Measurements from ENCODE around the gene PGD. TPM values are rescaled to one million over a fixed set of nuclear protein-coding genes. Genes with fewer than 3 reads are reported as not detected.
"Not testable (repeated sequence)": the region's sequence is repeated elsewhere in the genome, so short reads cannot be mapped to it uniquely, and the experiment has no call there.

The PGD gene
- total and polyA plus RNA-seq, 2 of the 13 experiments (the other 11 are each of a cell fraction or from before 2014, with no cell fraction given), result 64.8 to 210 TPM

DNA sequence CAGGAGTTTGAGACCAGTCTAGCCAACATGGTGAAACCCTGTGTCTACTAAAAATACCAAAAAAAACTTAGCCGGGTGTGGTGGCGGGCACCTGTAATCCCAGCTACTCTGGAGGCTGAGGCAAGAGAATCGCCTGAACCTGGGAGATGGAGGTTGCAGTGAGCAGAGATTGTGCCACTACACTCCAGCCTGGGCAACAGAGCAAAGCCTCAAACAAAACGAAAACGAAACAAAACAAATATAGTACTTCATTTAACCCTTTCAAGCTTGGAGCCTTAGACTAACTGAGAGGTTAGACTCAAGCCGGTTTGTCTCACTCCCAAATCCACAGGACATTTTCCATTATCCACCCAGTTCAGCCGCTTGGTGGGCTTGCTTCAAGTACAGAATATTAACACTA, 58.6 kb downstream of the PGD start:
- H3K4me3 ChIP-seq (replicated peaks in 1 of 3; ENCODE audit: insufficient read depth in 1 of 3, low read depth in 2 of 3, low read length in 3 of 3); H3K79me2 ChIP-seq (ENCODE audit: insufficient read depth, low read length); FAIRE-seq; H2AFZ ChIP-seq (ENCODE audit: low read length); DNase-seq (ENCODE audit: low spot score); H4K20me1 ChIP-seq (ENCODE audit: insufficient read depth, low read length); ATAC-seq; H3K4me2 ChIP-seq (ENCODE audit: low read depth, low read length); BruUV-seq (replicated peaks); H3K36me3 ChIP-seq (replicated peaks in 1 of 2; ENCODE audit: control insufficient read depth in 1 of 2, insufficient read depth in 2 of 2, low read length in 2 of 2); H3K27me3 ChIP-seq (ENCODE audit: control insufficient read depth in 1 of 2, insufficient read depth in 2 of 2, low read length in 2 of 2); intact Hi-C loops (cut with micrococcal nuclease; ENCODE audit: unreplicated experiment); H3K27ac ChIP-seq (ENCODE audit: extremely low read length, insufficient read depth, low read length); in situ Hi-C loops (cut with HindIII; ENCODE audit: extremely low pct_ligation_motif_present, low pct_unique_long_range_greater_than_20kb); H3K9ac ChIP-seq (ENCODE audit: insufficient read depth, low read depth, low read length); H3K9me3 ChIP-seq (ENCODE audit: low read length); CTCF ChIA-PET (ENCODE audit: low intra/inter-chr PET ratio, low total read pairs); H3K4me1 ChIP-seq (ENCODE audit: insufficient read depth, low read length): not testable (repeated sequence)
- peak; percentile 59; the same call in 1 of the 2 replicates for TF ChIP-seq ZNF652 (CRISPR knock-in tag; IDR thresholded peaks at IDR 0.05; ENCODE audit: borderline replicate concordance, low read depth)
- 72% methylated on average over 7 of the region's 7 CpGs for WGBS (ENCODE audit: low lambda C conversion rate)
- POLR2A ChIA-PET, result interaction anchor here (0.7 kb wide), 1 partner anchor 15 kb away, joined by 3 read pairs; the partner anchor contains the start of gene DFFA

DNA sequence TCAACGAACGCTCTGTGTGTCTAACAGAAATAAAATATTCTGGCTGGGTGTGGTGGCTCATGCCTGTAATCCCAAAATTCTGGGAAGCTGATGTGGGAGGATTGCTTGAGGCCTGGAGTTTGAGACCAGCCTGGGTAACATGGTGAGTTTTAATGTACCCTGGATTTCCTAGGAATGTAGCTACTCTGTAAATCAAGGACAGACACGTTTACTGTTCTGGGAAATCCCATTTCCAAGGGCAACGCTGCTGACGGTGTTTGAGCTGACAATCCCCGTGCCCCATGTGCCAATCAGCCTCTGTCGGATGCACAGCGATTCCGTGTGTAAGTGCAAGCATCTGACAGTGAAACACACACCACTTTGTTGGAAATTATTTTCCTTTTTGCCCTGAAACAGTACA, 59.0 kb downstream of the PGD start:
- CTCF ChIA-PET (ENCODE audit: low intra/inter-chr PET ratio, low total read pairs), result no interaction called here
- H3K27ac ChIP-seq (ENCODE audit: extremely low read length, insufficient read depth, low read length), result no peak overlapping the region
- TF ChIP-seq ZNF772 (CRISPR knock-in tag; IDR thresholded peaks at IDR 0.05), result no peak
- no peak for TF ChIP-seq POLR2A (IDR thresholded peaks at IDR 0.05; ENCODE audit: insufficient read depth in 1 of 2, low read depth in 2 of 2, low read length in 2 of 2)
- no peak for TF ChIP-seq RXRB (CRISPR knock-in tag; IDR thresholded peaks at IDR 0.05; ENCODE audit: borderline replicate concordance)
- TF ChIP-seq NCOA1 (CRISPR knock-in tag; IDR thresholded peaks at IDR 0.05), result no peak
- TF ChIP-seq ZKSCAN8 (CRISPR knock-in tag; IDR thresholded peaks at IDR 0.05; ENCODE audit: borderline replicate concordance), result no peak
- TF ChIP-seq ZMAT3 (CRISPR knock-in tag; conservative IDR thresholded peaks at IDR 0.05), result no peak
- TF ChIP-seq ZNF501 (CRISPR knock-in tag; IDR thresholded peaks at IDR 0.05), result no peak
- TF ChIP-seq, protein P1, sequence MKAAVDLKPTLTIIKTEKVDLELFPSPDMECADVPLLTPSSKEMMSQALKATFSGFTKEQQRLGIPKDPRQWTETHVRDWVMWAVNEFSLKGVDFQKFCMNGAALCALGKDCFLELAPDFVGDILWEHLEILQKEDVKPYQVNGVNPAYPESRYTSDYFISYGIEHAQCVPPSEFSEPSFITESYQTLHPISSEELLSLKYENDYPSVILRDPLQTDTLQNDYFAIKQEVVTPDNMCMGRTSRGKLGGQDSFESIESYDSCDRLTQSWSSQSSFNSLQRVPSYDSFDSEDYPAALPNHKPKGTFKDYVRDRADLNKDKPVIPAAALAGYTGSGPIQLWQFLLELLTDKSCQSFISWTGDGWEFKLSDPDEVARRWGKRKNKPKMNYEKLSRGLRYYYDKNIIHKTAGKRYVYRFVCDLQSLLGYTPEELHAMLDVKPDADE (CRISPR knock-in tag; IDR thresholded peaks at IDR 0.05), result no peak
- TF ChIP-seq, protein P2, sequence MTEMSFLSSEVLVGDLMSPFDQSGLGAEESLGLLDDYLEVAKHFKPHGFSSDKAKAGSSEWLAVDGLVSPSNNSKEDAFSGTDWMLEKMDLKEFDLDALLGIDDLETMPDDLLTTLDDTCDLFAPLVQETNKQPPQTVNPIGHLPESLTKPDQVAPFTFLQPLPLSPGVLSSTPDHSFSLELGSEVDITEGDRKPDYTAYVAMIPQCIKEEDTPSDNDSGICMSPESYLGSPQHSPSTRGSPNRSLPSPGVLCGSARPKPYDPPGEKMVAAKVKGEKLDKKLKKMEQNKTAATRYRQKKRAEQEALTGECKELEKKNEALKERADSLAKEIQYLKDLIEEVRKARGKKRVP (CRISPR knock-in tag; IDR thresholded peaks at IDR 0.05), result no peak
- TF ChIP-seq PRPF4 (IDR thresholded peaks at IDR 0.05; ENCODE audit: low read depth, low read length, poor library complexity, severe bottlenecking), result no peak
- TF ChIP-seq, protein P3, sequence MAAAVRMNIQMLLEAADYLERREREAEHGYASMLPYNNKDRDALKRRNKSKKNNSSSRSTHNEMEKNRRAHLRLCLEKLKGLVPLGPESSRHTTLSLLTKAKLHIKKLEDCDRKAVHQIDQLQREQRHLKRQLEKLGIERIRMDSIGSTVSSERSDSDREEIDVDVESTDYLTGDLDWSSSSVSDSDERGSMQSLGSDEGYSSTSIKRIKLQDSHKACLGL (CRISPR knock-in tag; IDR thresholded peaks at IDR 0.05), result no peak
- no peak for TF ChIP-seq POLR2AphosphoS2 (IDR thresholded peaks at IDR 0.05; ENCODE audit: low read depth, low read length)
- TF ChIP-seq, protein P4, sequence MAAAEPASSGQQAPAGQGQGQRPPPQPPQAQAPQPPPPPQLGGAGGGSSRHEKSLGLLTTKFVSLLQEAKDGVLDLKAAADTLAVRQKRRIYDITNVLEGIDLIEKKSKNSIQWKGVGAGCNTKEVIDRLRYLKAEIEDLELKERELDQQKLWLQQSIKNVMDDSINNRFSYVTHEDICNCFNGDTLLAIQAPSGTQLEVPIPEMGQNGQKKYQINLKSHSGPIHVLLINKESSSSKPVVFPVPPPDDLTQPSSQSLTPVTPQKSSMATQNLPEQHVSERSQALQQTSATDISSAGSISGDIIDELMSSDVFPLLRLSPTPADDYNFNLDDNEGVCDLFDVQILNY (CRISPR knock-in tag; conservative IDR thresholded peaks at IDR 0.05), result no peak
- no peak for TF ChIP-seq ZNF709 (CRISPR knock-in tag; IDR thresholded peaks at IDR 0.05)
- no peak for TF ChIP-seq TCF12 (IDR thresholded peaks at IDR 0.05)
- no peak for TF ChIP-seq TCF12 (CRISPR knock-in tag; IDR thresholded peaks at IDR 0.05)

More for the DNA sequence above, 59.0 kb downstream of the PGD start:
- Histone ChIP-seq H3K4me3 (replicated peaks in 1 of 3; ENCODE audit: insufficient read depth in 1 of 3, low read depth in 2 of 3, low read length in 3 of 3) (no peak overlapping the region), H2AFZ (ENCODE audit: low read length) (no peak overlapping the region), H3K79me2 (ENCODE audit: insufficient read depth, low read length) (no peaks in the 10 kb centered on the region), H4K20me1 (ENCODE audit: insufficient read depth, low read length) (no peaks in the 10 kb centered on the region), H3K9me3 (ENCODE audit: low read length) (no peaks in the 10 kb centered on the region), H3K36me3 (replicated peaks in 1 of 2; ENCODE audit: control insufficient read depth in 1 of 2, insufficient read depth in 2 of 2, low read length in 2 of 2) (peaks cover 7 to 12% of the 10 kb centered on the region in 2 experiments; a peak in 4 of 5 replicates), H3K27me3 (ENCODE audit: control insufficient read depth in 1 of 2, insufficient read depth in 2 of 2, low read length in 2 of 2) (no peaks in the 10 kb centered on the region), H3K4me1 (ENCODE audit: insufficient read depth, low read length) (peaks cover 6% of the 10 kb centered on the region), H3K4me2 (ENCODE audit: low read depth, low read length) (no peak overlapping the region), H3K9ac (ENCODE audit: insufficient read depth, low read depth, low read length) (no peak overlapping the region)
- intact Hi-C loops (cut with micrococcal nuclease; ENCODE audit: unreplicated experiment), result no loop called here
- peak; percentile 46 for FAIRE-seq
- ATAC-seq, result no peak
- POLR2A ChIA-PET, result interaction anchor here (0.7 kb wide), 1 partner anchor 15 kb away, joined by 3 read pairs; the partner anchor contains the start of gene DFFA
- no TSS peak for BruUV-seq (replicated peaks)
- DNase-seq (ENCODE audit: low spot score), result no peak
- in situ Hi-C loops (cut with HindIII; ENCODE audit: extremely low pct_ligation_motif_present, low pct_unique_long_range_greater_than_20kb), result no loop called here
- WGBS (ENCODE audit: low lambda C conversion rate), result 94% methylated on average over 8 of the region's 9 CpGs
